ENCODE results near the gene ATXN1.
"Not testable (repeated sequence)": the region's sequence is repeated elsewhere in the genome, so short reads cannot be mapped to it uniquely, and the experiment has no call there.

The ATXN1 gene

DNA sequence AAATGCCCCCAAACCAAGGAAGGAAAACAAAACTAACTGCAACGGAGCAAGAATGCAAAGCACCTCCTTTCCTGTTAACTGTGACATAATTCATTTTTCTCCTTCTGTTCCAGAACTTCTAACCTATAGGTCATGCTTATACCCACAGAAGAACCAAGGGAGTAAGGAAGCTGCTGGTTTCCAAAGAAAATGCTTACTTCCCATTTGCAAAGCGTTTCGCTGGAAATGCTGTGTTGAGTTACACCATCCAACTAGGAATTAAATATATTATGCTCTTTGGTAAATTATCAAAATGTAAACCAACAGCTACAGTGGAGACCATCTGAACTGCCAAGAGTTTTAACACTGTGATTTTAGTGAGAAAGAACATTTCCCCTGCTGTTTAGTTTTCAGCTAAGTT, 42.9 kb downstream of the ATXN1 start:
- DNase-seq: no peak

DNA sequence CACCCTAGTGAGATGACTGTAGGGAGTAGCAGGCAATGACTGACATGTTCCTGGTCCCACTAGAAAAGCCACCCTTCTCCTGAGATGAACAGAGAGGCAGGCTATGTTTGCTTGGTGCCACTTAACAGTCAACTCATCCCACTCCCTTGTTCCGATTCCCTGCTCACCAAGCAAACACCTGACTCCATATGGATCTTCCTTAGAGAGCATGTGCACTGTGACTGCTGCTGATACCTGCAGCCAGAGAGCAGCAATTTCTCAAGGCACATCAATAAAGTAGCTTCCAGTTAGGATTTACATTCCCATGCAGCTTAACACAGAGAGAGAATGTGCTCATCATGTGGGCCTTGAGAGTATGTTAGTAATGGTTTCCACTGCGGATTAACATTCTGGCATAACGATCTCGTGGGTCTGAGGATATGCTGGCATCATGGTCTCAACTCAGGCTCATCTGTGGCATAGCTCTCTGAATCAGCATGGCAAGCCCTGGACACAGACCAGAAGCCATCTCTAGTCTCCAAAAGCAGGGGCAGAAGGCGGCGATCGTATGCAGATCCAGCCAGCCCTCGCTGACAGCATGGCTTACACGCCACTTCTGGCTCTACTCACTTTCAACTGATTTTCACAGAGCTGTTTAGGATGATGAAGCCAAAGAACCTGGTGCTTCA, 43.9 kb downstream of the ATXN1 start:
- DNase-seq: peak; percentile 59

DNA sequence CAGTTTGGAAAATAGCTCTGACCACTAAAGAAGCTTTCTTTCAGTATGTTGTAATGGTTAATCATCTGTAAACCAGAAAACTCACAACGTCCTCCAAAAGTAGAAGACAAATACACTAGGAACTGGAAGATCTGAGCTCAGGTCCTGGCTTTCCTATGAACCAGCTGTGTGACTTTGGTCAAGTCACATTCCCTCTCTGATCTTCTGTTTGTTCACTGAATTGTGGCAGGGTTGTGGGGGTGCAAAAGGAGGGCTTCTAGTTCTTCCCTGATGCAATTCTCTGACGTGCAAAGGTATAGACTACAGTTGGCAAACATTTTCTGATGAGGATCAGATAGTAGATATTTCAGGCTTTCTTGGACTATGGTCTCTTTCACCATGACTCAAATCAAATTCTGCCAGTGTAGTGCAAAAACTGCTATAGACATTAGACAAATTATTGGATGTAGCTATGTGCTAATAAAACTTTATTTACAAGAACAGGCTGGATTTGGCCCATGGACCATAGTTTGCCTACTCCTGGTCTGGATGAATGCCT, 44.9 kb downstream of the ATXN1 start:
- no peak for DNase-seq

DNA sequence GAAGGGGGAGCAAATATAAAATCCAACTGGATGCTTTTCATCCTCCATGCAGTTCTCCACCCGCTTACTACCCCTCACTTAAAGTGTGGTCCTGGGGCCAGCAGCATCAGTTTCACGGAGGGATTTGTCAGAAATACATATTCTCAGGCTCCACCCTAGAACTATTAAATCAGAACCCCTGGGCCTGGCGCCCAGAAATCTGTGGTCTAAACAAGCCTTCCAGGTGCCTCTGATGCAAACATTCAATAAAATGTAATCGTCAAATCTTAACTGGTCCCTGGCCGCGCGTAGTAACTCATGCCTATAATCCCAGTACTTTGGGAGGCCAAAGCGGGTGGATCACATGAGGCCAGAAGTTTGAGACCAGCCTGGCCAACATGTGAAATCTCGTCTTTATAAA, 47.7 kb downstream of the ATXN1 start:
- no peak for DNase-seq

DNA sequence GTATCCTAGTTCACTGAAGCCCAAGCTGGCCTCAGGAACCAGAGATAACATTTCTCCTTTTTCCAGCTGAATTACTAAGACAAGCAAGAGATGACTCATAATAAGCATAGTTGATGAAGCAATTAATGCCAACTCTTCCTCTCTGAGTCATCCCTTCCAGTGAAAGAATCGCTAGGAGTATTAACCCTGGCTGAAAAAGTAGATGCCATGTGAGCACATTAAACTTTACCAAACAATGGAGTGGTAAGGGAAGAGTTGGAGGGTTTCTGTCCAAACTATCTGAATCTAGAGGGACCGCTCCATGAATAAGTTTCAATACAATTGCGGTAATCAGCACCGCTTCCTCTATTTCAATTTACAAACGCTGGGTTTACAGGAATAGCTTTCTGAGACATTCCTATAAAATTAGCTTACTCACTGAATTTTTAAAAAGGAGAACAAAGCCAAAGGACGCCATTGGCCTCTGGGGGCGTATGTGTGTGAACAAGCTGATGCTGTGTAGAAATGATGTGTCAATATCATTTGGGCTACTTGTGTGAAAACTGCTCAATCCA, 48.3 kb downstream of the ATXN1 start:
- no peak for DNase-seq

DNA sequence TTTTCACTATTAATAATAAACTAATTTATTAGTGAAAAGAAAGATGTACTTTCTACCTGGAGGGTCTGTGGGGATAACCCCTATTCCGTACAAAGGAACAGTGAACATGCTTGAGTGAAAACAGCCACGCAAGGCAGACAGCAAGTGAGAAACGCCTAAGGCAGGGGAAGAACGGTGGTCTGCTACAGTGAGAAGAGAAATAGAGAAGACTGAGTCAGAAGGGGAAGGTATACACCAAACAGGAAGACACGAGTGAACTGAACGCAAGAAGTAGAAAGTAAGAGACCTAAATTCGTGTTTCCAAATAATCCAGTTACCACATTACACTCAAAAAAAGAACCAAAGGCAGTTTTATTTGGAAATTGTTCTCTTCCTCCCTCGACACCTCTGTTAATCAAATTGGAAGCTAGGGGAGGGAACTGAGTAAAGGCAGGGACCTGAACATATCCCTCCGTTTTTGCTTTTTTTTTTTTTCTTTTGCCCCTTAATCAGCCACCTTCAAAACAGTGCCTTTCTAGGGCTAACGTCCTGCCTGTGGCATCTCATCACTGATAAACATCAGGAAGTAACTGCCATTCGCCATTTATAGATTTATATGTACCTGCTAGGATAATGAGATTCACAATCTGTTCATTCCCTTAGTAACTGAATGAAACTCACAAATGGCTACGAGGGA, 48.9 kb downstream of the ATXN1 start:
- no peak for DNase-seq

DNA sequence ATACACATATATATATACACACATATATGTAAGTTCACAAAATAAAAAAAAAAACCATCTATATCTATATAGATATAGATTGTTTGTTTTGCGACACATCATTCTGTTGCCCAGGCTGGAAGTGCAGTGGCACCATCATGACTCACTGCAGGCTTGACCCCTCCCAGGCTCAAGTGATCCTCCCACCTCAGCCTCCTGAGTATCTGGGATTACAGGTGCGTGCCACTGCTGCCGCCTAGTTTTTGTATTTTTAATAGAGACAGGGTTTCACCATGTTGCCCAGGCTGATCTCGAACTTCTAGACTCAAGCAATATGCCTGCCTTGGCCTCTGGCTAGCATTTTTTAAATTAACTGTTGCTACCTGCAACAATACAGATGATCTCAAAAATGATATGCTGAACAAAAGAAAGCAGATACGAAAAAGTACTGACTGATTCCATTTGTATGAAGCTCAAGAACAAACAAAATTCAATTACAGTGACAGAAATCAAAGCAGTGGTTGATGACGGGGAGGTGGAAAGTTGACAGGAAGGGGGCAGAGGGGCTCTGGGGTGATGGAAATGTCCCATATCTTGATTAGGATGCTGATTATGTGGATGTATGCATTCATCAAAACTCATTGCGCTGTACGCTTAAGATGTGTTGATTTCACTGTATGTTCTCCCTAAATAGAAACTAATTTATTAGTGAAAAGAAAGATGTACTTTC, 49.6 kb downstream of the ATXN1 start:
- no peak for DNase-seq

DNA sequence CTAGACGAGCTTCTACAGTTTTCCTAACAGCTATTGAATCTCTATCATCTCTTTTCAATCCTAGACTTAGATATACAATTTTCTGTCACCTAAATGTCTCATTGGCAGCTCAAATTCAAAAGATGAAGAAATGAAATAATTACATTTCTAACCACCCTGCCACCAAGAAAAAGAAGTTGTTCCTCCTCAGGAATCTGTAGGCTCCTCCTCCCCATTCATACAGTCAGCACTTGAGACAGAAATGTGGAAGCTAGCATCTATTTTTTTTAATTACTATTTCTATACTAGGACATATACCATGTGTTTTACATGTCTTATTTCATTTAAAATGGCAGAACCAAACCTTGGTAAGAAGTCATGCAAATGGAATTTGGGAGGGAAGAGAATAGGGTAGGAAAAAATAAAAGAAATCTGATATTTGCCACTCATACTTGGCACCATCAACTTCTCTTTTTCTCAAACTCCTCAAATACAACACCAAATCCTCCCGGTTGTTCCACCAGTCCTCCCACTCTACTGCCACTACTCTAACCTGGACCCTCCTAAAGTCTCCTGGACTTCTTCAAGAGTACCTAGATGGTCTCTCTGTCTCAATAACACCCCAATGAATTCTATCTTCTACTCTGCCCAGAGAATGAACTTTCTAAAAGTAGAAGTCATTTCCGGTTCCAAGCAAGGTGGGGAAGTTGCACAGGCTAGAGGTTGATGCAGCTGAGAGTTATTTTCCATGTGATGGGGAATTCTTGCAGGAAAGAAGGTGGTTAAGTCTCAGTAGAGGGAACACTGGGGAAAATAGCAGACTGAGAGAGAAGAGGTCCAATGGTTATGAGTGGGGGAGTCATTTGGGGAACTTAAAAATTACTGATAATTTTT, 54.1 kb downstream of the ATXN1 start:
- DNase-seq: no peak

DNA sequence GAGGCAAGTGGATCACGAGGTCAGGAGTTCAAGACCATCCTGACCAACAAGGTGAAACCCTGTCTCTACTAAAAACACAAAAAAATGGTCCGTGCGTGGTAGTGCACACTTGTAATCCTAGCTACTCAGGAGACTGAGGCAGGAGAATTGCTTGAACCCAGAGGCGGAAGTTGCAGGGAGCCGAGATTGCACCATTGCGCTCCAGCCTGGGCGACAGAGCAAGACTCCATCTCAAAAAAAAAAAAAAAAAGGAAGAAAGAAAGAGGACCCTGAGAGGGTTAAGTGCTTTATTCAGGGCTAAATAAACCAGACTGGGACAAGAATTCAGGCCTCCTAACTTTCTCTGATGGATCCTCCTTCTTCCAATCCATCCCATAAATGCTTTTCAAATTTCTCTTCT, 54.8 kb downstream of the ATXN1 start:
- DNase-seq: not testable (repeated sequence)

DNA sequence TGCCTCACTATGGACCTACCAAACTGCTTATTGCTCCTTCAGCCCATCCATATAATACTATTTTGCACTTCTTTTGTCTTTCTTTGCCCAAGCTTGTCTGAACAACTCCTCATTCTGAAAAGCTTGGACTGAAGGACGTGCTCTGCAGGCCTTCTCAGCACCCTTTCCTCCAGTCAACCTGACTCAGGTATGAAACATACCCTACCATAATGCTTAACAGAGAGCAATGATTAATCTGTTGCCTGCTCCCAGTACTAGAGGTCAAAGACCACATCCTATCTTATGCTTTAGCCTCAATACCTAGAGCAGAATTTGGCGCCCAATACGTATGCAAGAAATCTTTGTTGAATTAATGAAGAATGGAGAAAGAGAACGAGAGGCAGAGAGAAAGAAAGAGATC, 55.2 kb downstream of the ATXN1 start:
- DNase-seq: no peak

DNA sequence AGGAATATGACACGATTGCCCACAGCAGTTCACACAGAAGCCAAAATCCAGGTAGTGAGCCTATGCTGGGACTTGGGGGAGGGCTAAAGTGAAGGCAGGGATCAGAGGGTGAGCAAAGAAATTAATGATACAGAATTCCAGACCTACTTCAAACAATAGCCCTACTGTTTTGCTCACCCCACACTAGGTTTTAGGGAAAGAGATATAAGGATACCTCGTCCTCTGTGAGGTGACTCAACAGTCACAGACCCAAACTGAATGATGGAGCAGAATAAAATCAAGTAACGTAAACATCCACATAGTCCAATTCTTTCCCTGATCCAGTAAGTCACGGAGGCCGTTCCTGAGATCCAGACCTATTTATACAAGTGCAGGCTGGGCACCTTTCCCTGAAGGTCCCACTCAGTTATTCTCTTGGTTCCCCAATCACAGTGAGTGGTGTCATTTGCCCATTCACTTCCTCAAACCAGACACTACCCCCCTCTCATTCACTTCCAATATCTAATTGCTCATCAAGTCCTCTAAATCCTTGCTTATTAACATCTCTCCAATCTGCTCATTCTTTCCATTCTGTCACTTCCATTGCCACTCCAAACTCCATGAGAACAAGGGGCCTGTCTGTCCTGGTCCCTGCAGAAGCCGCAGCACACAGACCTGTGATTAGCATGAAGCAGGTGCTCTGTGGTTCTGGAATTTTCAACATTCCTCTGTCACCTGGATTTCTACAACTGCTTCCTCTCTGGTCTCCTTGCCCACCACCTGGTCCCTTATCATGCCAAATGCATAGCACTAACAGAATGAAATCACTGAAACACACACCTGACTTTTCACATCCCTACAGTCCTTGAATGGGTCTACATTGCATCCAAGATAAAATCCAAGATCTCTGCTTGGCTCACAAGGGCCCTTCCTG, 55.9 kb downstream of the ATXN1 start:
- no peak for DNase-seq

DNA sequence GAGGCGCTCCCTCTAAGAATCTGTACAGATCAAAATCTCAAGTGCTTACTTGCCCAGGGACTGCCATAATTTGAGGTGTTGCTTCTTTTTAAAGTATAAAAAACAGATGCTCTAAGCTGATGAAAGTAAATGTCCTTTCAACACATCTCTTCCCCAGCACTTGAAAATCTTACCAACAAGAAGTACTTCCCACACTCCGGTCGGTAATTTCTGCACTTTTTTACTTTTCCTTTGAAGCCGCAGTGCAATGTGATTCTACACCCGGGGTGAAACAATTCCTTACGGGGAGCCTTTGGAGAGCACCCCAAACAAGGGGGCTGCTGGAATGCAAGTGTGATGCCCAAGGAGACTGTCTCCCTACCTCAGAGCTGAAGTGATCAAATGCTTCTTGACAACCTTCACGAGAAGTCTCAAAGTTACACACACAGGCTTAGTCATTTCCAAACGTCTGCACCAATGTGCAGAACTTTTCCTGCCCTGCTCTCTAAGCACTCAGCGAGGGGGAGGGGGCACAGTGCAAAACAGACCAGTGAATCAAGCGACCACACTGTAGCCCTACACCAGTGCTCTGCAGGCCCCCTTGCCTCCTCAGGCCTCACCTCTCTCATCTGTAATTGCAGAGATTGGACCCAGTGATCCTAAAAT, 56.7 kb downstream of the ATXN1 start:
- no peak for DNase-seq

DNA sequence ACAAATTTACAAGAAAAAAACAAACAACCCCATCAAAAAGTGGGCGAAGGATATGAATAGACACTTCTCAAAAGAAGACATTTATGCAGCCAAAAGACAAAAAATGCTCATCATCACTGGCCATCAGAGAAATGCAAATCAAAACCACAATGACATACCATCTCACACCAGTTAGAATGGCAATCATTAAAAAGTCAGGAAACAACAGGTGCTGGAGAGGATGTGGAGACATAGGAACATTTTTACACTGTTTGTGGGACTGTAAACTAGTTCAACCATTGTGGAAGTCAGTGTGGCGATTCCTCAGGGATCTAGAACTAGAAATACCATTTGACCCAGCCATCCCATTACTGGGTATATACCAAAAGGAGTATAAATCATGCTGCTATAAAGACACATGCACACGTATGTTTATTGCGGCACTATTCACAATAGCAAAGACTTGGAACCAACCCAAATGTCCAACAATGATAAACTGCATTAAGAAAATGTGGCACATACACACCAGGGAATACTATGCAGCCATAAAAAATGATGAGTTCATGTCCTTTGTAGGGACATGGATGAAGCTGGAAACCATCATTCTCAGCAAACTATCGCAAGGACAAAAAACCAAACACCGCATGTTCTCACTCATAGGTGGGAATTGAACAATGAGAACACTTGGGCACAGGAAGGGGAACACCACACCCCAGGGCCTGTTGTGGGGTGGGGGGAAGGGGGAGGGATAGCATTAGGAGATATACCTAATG, 58.5 kb downstream of the ATXN1 start:
- DNase-seq: not testable (repeated sequence)

DNA sequence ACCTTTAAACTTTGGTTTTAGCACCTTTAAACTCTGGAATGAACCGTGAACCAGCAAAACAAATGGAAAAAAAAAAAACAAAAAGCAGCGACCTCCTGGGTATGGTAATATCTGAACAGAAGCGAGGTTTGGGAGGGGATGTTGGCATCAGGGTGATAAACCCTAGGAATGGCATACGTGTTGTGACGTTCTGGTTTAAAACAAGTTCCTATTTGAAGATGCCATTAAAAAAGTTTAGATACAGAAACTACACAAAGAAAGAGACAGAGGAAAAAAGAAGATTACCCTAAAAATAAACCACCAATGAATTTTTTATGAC, 60.4 kb downstream of the ATXN1 start:
- DNase-seq: no peak

DNA sequence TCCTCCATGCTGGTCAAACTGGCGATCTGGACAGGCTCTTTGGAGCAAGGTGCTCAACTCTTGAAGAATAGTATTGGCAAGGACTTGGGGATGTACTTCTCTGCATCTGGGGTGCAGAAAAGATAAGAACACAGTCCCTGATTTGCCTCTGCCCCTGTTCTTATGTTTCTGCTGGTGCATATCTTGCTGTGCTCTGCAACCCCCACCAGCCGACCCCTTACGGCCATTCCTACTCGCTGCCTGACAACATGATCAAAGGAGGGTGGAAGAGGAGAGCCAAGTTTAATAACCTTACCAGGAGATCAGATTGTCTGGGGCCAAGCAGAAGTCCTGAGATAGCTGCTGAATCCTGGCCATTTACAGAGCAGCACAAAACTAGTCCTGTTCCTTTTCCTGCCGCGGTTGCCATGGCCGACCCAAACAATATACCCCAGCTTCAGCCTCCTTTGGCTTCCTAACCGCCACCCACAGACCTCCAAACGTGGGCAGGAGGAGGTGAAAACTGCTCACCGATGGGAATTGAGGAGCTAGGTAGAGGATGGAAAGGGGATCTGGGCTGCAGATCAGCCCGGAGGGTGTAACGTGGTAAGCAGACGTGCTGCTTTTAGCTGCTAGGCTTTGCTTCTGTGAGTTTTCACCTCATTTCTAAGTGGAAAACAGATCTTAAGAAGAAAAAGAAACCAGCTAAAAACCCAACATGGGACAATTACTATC, 60.9 kb downstream of the ATXN1 start:
- DNase-seq: peak; percentile 42

DNA sequence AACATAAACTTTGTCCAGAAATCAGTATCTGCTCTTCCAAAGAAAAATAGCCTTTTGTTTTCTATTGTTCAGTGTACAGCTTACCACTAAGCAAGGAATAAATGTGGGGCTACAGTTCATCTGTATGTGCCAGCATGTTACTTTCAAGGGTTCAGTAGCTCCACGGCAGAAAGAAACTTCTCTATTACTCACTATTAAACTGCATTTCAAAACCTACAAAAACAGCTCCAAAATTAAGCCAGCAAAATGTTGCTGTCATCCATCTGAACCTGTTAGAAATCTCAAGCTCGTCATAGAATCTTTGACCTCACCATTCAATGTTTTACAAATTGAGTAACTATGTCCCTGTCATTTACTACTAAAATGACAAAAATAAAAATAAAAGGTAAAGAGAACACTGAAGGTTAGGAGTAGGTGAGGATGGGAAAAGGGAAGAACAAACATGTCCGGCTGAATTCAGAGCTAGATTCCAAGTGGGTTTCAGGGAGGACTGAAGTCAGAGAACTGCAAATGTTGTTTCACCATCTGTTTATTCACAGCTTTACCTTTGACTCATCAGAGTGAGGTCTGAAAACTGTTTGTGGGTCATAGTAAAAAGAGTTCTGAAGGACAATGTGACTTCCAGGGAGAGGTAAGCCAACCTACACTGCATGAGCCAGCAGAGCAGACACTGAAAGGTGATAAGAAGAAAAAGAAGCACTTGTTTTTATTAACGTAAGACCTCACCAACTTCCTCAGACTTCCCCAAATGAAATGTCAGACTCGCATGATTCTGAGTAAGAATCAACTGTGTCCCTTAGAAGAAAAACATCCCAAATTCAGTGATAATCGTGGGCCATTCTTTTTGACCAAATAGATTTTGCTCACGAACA, 62.0 kb downstream of the ATXN1 start:
- no peak for DNase-seq

DNA sequence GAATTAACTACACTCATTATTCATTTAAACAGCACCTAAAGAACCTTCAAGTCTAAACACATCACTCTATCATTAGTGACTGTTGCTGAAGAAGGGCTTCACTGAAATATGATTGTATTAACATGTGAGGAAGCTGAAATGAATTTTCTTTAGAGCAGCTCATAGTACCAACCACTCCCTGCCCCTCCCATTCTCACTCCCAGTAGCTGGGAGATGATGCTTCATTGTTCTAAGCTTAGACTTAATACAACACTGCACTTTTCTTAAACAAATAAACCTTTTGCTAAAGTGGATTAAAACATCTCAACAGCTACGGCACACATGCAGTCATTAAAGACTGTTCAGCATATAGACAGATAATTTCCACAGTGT, 63.1 kb downstream of the ATXN1 start:
- no peak for DNase-seq

DNA sequence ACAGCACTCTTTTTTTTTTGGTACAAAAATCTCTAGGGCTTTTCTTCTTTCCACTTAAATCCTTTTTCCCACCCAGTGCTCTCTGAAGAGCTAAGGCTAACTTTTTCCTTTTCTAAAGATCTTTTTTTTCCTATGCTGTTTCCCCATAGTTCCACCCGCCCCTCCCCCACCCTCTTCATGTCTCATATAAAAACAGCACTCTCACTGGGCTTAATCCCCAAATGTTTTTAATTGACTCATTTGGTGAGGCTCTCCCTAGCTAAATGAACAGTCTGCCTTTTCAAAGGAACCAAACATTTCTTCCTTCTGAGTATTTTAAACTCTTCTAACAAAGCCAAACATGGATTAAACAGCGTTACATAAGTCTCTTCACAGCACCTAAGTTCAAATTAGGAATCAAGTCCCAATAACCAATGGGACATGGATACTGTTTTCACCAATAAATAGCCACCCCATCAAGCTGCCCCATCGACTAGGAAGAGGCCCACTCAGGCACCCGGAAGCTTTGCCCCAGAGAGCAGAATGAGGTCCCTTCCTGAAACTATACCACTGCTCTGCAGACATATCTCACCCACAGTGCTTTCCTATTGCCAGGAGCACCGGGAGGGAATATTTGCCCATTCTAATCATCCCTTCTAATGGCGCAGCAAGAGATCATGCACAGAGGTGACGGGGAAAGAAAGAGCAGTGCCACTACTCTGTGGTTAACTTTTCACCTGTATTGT, 63.7 kb downstream of the ATXN1 start:
- no peak for DNase-seq
